Skin of body (tissue), 2 donors: ENCODE measurements around the gene MGAT5B. TPM values are rescaled to one million over a fixed set of nuclear protein-coding genes. Genes with fewer than 3 reads are reported as not detected.

Experiments used
- DNase-seq: peaks from one replicate; lab custom pipeline; 2025; lab: John Stamatoyannopoulos, UW
- total RNA-seq: library from RNA; depleted of rRNA; stranded (reverse); fragments of >200 nt; gene quantifications from one replicate; pipeline ENCODE4 v1.2.3, GENCODE V29; 2014

Gene MGAT5B
- total RNA-seq, 1 donor from 2014 or later = 0.69 TPM

DNA sequence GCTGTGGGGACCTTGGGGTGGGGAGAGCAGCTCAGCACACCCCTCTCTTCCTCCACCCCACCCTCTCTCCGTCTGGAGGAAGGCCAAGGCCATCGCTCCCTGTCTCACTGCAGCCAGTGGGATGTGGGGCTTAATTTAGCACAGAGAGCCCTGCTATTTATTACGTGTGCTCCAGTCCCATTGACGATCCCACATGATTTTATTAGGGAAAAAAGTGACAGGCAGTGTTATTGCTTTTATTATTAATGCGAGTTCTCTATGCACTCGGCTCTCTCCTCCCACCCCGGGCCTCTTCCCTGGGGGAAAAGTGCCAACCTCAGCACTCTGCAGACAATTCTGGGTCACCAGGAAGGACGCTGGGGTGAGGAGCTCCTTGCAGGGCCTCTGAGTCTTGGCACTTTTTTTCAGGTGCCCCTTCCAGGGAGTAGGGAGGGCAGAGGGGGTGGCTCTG lies 57.3 kb downstream of the MGAT5B start:
- no peak for DNase-seq

GRCh38 chr17:76926237-76926866 lies 58.1 kb downstream of the MGAT5B start:
- DNase-seq = no peak

DNA sequence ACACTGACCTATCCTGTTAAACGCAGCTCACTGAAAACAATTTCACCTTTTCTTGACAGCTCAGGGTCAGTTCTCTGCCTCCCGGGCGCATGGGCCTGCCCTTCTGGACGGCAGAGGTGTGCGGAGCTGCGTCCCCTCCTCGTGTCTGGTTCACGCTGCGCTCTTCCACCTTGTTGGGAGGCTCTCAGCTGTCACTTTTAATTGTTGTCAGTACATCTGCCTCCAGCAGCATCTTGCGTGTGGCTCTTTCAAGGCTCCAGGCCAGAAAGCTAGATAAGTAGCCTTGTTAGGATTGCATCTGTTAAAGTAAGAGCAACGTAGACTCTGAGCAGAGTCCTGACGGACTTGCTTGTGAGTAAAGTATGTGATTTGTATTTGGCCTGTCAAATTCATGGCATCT lies 59.4 kb downstream of the MGAT5B start:
- DNase-seq = no peak

DNA sequence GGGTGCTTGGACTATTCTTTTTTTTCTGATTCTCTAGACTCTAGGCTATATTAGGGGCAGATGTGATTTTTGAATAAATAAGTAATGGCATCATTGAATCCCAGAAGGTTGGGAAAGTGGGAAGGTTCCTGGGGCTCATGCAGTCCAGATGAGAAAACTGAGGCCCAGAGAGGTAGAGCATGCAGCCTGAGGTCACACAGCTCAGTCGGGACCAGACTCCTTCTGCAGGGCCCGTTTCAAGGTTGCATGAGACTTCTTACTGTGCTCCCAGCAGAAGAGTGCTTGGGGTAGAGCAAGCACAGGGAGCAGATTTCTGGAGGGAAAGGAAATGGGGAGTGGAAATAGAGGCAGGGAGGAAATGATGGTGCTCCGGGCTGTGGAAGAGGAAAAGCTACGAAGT lies 59.8 kb downstream of the MGAT5B start:
- DNase-seq = no peak

GRCh38 chr17:76929148-76929547 lies 60.9 kb downstream of the MGAT5B start:
- DNase-seq = no peak

DNA sequence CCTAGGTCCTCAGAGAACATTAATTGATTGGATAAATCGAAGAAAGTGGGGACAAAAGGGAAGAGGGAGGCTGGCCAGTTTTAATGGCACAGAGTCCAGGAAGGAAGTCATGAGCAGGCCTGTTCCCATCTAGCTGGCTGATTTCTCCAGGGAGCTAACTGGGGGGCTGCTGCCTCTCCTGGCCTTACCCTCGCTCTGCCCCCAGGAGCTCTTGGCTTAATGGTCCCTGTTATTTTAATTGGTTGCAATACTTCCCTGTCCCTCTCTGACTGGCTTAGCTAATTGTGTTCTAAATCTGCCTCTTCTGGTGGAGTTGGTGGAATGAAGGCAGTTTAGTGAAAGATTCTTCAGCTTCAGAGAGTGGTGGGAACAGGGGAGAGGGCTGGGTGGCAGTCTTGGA lies 61.4 kb downstream of the MGAT5B start:
- no peak for DNase-seq

DNA sequence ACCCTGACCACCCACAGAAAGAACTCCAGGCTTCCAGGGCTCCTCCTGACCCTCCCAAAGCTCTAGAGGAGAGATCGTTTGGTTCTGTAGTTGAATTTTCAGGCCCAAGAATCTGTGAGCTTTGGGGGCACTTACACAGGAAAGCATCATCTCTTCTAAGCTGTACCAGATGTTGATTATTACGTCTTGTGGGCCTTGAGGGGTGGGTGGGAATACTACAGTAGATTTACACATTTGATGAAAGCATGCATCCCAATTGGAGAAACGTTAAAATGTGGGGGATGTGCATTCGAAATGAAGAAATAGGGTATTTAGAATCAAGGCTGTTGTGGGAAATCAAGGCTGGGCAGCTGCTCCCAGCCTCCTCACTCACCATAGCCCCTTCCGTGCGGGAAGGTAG lies 61.9 kb downstream of the MGAT5B start:
- DNase-seq = peak; percentile 66

- DNase-seq = no peak
Measured at GRCh38 chr17:76932402-76933333, 64.5 kb downstream of the MGAT5B start.

- DNase-seq = no peak
Measured at GRCh38 chr17:76934561-76935320, 66.5 kb downstream of the MGAT5B start.

DNA sequence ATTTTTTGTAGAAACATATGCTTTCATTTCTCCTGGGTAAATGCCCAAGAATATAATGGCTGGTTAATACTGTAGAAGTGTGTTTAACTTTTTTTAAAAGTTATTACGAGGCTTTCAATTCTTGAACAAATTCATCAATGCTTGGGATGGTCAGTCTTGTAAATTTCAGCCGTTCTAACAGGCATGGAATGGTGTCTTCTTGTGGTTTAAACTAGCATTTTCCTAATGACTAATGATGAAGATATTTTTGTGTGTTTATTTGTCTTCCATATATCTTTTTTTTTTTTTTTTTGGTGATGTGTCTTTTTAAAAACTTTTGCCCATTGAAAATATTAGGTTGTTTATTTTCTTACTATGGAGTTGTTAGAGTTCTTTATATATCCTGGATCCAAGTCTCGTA lies 67.1 kb downstream of the MGAT5B start:
- DNase-seq = no peak

DNA sequence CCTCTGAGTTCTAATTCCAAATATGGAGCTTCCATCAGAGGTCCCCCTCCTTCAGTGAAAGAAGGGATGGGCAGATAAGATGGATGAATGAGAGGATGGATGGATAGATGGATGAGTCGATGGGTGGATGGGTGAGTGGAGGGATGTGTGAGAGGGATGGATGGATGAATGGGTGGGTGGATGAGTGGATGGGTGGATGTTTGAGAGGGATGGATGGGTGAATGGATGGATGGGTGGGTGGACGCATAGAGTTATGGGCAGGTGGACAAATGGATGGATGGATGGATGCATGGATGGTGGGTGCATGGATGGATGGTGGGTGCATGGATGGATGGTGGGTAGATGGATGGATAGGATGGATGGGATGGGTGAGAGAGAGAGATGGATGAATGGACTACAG lies 69.0 kb downstream of the MGAT5B start:
- no peak for DNase-seq

DNA sequence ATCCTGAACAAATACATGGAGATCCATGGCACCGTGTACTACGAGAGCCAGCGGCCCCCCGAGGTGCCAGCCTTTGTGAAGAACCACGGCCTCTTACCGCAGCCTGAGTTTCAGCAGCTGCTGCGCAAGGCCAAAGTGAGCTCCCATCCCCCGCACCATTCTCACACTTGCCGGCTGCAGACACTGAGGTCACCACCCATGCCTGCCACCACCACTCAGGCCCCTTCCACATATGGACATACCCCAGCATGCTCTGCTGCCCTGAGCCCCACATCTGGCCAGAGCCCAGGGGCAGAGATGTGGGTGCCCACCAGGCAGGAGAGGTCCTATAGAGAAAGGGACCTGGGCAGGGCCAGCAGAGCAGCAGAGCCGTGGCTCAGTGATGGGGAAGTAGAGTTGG lies 69.8 kb downstream of the MGAT5B start:
- DNase-seq = no peak

GRCh38 chr17:76940295-76940694 lies 72.1 kb downstream of the MGAT5B start:
- DNase-seq = no peak

DNA sequence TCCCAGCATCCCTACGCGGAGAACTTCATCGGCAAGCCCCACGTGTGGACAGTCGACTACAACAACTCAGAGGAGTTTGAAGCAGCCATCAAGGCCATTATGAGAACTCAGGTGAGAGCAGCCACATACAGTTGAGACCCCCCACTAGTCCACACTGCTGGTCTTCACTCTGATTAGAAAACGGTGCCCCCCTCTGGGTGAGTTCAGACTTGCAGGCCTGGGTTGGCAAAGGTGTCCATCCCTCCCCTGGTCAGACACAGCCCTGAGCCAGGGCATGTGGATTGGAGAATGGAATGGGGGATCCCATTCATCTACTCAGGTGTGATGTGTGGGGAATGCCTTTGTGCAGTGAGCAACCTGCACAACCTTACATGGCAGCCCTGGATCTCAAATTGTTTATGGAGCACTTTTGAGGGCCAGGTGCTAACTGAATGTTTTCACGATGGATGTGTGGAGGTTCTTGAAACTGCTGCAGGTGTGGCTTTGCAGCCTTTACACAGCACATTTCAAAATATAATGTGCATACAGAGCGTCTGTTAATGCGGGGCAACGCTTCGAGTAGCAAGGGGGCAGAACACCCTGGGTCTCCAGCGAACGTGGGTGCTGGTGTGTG lies 72.6 kb downstream of the MGAT5B start:
- no peak for DNase-seq

DNA sequence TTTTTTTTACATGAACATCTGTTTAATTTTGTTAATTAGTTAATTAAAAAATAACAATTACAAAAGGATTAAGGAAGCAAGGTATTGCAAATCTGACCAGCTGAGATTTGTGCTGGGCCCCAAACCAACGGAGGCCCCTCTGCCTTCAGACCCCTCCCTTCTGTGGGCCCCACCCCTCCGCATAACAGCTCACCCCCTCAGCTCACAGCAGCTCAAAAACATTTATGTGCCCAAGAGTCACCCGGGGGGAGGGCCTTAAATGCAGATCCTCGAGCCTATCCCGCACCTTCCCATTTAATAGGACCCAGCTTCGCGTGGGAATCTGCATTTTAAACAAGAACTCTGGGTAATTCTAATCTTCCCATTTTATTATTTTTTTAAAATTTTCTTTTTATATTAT lies 75.0 kb downstream of the MGAT5B start:
- no peak for DNase-seq

DNA sequence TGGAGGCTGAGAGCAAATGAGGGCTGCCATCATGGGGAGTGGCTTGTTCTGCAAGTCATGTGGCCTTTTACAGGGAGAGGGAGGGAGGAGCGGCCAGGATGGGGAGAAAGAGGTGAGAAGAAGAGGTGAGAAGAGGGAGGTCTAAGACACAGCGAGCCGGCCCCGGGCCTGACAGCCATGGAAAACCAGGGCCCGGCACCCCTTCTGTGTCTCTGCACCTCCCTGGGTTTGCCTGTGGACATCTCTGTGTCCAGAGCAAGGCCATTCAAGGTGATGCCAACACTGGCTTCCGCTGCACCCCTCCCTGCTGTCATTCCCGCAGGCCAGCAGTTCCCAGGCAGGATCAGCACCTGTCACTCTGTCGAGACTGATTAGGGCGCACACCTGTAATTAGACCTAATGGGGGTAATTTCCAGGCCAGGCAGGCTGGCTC lies 75.6 kb downstream of the MGAT5B start:
- DNase-seq = no peak

DNA sequence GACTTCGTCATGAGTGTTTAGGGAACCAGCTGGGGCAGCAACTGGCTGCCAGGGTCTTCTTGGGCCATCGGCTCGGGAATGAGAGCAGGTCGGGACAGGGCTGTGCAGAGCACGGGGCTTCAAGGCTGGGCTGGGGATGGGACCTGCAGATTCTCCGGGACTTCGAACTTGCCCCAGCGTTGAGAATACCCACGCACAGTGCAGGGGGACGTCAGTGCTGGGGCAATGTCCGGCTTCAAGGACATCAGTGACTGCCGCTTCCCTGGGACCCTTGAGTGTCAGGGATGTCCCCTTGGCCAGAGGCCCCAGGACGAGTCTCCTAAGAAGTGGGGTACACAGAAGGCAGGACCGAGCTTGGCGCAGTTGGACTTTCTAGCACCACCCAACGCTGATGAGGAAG lies 76.3 kb downstream of the MGAT5B start:
- no peak for DNase-seq

DNA sequence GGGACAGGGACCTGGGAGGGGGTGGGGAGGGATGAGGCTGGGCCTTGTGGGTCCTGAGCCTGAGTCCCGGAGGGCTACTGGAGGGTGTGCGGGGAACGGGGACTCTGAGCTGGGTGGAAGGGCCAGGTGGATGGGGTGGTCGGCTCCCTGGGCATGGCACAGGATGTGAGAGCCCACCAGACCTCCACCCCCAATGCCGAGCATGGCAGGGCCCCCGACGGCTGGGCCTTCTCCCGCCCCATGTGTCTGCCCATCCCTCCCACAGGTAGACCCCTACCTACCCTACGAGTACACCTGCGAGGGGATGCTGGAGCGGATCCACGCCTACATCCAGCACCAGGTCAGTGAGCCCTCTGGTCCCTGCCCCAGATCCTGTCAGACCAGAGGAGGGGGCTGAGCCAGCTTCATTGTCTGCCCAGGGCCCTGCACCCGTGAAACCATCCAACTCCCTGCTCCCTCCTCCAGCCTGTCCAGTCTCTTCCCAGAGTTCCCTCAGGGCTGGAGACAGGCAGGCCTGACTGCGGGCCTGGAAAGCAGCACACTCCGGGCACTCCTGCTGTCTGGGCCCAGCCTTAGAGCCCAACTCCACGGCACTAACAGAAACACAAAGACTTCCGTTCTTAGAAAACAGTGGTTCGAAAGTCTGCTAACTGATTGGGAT lies 78.0 kb downstream of the MGAT5B start:
- DNase-seq = no peak

- no peak for DNase-seq
Measured at GRCh38 chr17:76946772-76947135, 78.5 kb downstream of the MGAT5B start.

GRCh38 chr17:76947309-76947708 lies 79.1 kb downstream of the MGAT5B start:
- no peak for DNase-seq

GRCh38 chr17:76947771-76948170 lies 79.6 kb downstream of the MGAT5B start:
- DNase-seq = no peak
